Ectodermal cell (in vitro differentiated cells): ENCODE data around the gene EPHB4.

Experiments used
- H3K27ac ChIP-seq: 2 replicates; pipeline ENCODE4 v1.7.0; 2013; ENCODE audit warnings: mild to moderate bottlenecking, low read depth, low read length; ENCODE audit not compliant: insufficient read depth, poor library complexity, severe bottlenecking
- H3K27me3 ChIP-seq: 2 replicates; pipeline ENCODE4 v1.7.0; 2013; ENCODE audit warnings: mild to moderate bottlenecking, low read length; ENCODE audit not compliant: insufficient read depth, control insufficient read depth, poor library complexity, severe bottlenecking
- H3K36me3 ChIP-seq: one replicate; pipeline ENCODE4 v1.7.0; 2013; ENCODE audit warnings: low read length; ENCODE audit not compliant: control insufficient read depth, insufficient read depth
- H3K4me1 ChIP-seq: one replicate; pipeline ENCODE4 v1.7.0; 2013; ENCODE audit warnings: low read length; ENCODE audit not compliant: control insufficient read depth, insufficient read depth
- H3K4me3 ChIP-seq: 2 replicates; pipeline ENCODE4 v1.7.0; 2013; ENCODE audit warnings: low read depth, low read length, control low read depth; ENCODE audit not compliant: insufficient read depth
- H3K9me3 ChIP-seq: 2 replicates; pipeline ENCODE4 v1.7.0; 2013; ENCODE audit warnings: mild to moderate bottlenecking, low read length, moderate library complexity; ENCODE audit not compliant: control insufficient read depth
- WGBS, 2 experiments: methylation state at CpG; one replicate each; pipeline ENCODE4 v1.1.7; 2013; ENCODE audit warnings: missing lambda C conversion rate in 2 of 2; 5-methylcytosine and 5-hydroxymethylcytosine counted together

EPHB4 gene

DNA sequence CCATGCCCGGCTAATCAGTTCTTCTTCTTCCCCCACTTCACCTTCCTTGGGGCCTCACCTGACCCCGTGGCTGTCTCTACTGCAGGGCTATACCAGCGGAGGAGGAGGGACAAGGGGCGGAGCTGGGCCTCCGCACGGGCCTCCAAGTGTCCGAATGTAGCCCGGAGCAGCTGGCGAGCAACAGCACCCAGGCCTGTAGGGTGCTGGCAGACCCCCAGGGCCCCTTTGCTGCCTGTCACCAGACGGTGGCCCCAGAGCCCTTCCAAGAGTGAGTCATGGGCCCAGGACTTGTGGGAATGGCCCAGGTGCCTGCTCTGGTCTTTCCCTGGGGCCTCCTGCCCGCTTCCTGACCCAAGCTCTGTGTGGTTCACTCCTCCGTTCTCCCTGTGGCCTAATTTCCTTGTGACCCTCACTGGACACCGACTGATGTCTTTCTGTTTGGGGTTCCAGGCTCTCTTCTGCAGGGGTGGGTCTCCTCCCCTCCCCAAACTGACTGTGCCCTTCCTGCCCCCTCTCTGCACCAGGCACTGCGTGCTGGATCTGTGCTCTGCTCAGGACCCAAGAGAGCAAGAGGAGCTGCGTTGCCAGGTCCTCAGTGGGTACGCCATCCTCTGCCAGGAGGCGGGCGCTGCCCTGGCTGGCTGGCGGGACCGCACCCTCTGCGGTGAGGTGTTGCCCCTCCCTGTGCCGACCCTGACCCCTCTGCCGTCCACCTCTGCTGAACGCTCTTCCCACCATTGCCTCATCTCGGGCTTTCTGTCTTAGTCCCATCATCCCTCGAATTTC is 35.2 kb downstream of the EPHB4 start:
- Histone ChIP-seq H3K27me3 (no peaks in the 10 kb centered on the region), H3K27ac (no peak overlapping the region), H3K9me3 (no peaks in the 10 kb centered on the region), H3K4me3 (no peak overlapping the region), H3K4me1 (no peaks in the 10 kb centered on the region), H3K36me3 (no peaks in the 10 kb centered on the region)
- 90% methylated on average over 26 of the region's 26 CpGs for WGBS, 2 experiments

GRCh38 chr7:100789055-100789454 is 38.3 kb downstream of the EPHB4 start:
- WGBS, 2 experiments, result 60% methylated on average over 9 of the region's 9 CpGs

DNA sequence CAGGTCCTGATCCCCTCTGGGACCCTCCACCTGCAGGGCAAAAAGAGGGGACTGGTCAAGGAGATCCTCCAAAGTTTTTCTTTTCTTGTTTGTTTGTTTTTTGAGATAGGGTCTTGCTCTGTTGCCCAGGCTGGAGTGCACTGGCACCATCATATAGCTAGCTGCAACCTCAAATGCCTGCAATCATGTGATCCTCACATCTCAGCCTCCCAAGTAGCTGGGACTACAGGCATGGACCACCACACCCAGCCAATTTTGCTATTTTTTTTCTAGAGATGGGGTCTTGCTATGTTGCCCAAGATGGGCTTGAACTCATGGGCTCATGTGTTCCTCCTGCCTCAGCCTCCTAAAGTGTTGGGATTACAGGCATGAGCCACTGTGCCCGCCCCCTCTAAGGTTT is 41.0 kb downstream of the EPHB4 start:
- Histone ChIP-seq H3K27ac (no peak overlapping the region), H3K36me3 (no peaks in the 10 kb centered on the region), H3K4me3 (no peak overlapping the region), H3K4me1 (no peaks in the 10 kb centered on the region), H3K27me3 (no peaks in the 10 kb centered on the region), H3K9me3 (no peaks in the 10 kb centered on the region)
- WGBS, 2 experiments, result 90 to 96% methylated on average over 1 of the region's 1 CpG

More at GRCh38 chr7:100789055-100789454, 38.3 kb downstream of the EPHB4 start:
- H3K9me3 ChIP-seq, result no peaks in the 10 kb centered on the region
- no peak overlapping the region for H3K27ac ChIP-seq
- H3K4me1 ChIP-seq, result no peaks in the 10 kb centered on the region
- no peaks in the 10 kb centered on the region for H3K36me3 ChIP-seq
- no peaks in the 10 kb centered on the region for H3K27me3 ChIP-seq
- no peak overlapping the region for H3K4me3 ChIP-seq

DNA sequence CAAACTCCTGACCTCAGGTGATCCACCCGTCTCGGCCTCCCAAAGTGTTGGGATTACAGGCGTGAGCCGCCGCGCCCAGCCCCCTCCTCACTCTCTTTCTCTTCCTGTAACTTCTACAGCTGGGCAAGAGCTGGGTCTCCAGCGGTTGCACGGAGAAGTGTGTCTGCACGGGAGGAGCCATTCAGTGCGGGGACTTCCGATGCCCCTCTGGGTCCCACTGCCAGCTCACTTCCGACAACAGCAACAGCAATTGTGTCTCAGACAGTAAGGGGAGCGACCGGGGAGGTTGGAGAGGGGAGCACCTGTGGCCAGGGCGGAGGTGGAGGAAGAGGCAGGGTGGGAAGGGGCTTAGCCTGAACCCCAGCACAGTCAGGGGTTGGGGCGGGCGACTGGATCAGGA is 41.4 kb downstream of the EPHB4 start:
- Histone ChIP-seq H3K4me3 (no peak overlapping the region), H3K4me1 (no peaks in the 10 kb centered on the region), H3K9me3 (no peaks in the 10 kb centered on the region), H3K27ac (no peak overlapping the region), H3K36me3 (no peaks in the 10 kb centered on the region), H3K27me3 (no peaks in the 10 kb centered on the region)
- WGBS, 2 experiments, result 52 to 53% methylated on average over 17 of the region's 17 CpGs

GRCh38 chr7:100783804-100784203 is 43.5 kb downstream of the EPHB4 start:
- peaks cover 3% of the 10 kb centered on the region for H3K4me1 ChIP-seq
- H3K36me3 ChIP-seq, result no peaks in the 10 kb centered on the region
- no peak overlapping the region for H3K27ac ChIP-seq
- 88 to 98% methylated on average over 2 of the region's 2 CpGs for WGBS, 2 experiments
- H3K4me3 ChIP-seq, result no peak overlapping the region
- H3K9me3 ChIP-seq, result no peaks in the 10 kb centered on the region
- no peaks in the 10 kb centered on the region for H3K27me3 ChIP-seq

GRCh38 chr7:100781255-100781654 is 46.1 kb downstream of the EPHB4 start:
- peaks cover 3% of the 10 kb centered on the region for H3K4me1 ChIP-seq
- no peaks in the 10 kb centered on the region for H3K27me3 ChIP-seq
- WGBS, 2 experiments, result 76 to 78% methylated on average over 7 of the region's 7 CpGs
- no peak overlapping the region for H3K4me3 ChIP-seq
- no peaks in the 10 kb centered on the region for H3K36me3 ChIP-seq
- H3K27ac ChIP-seq, result no peak overlapping the region
- no peaks in the 10 kb centered on the region for H3K9me3 ChIP-seq

- no peak overlapping the region for H3K27ac ChIP-seq
- H3K27me3 ChIP-seq, result no peaks in the 10 kb centered on the region
- H3K36me3 ChIP-seq, result no peaks in the 10 kb centered on the region
- 83 to 84% methylated on average over 17 of the region's 17 CpGs for WGBS, 2 experiments
- peaks cover 3% of the 10 kb centered on the region for H3K4me1 ChIP-seq
- H3K4me3 ChIP-seq, result no peak overlapping the region
- no peaks in the 10 kb centered on the region for H3K9me3 ChIP-seq
Observed at GRCh38 chr7:100779359-100779758, 48.0 kb downstream of the EPHB4 start.

- 90 to 93% methylated on average over 6 of the region's 6 CpGs for WGBS, 2 experiments
- H3K27ac ChIP-seq, result no peak overlapping the region
- H3K4me1 ChIP-seq, result peaks cover 3% of the 10 kb centered on the region
- no peaks in the 10 kb centered on the region for H3K27me3 ChIP-seq
- no peaks in the 10 kb centered on the region for H3K9me3 ChIP-seq
- H3K36me3 ChIP-seq, result no peaks in the 10 kb centered on the region
- H3K4me3 ChIP-seq, result no peak overlapping the region
Observed at GRCh38 chr7:100778061-100778621, 49.2 kb downstream of the EPHB4 start.

- WGBS, 2 experiments, result 89 to 93% methylated on average over 9 of the region's 9 CpGs
- H3K4me1 ChIP-seq, result no peaks in the 10 kb centered on the region
- H3K27me3 ChIP-seq, result no peaks in the 10 kb centered on the region
- H3K27ac ChIP-seq, result no peak overlapping the region
- no peak overlapping the region for H3K4me3 ChIP-seq
- no peaks in the 10 kb centered on the region for H3K36me3 ChIP-seq
- H3K9me3 ChIP-seq, result no peaks in the 10 kb centered on the region
Observed at GRCh38 chr7:100773491-100773890, 53.8 kb downstream of the EPHB4 start.

DNA sequence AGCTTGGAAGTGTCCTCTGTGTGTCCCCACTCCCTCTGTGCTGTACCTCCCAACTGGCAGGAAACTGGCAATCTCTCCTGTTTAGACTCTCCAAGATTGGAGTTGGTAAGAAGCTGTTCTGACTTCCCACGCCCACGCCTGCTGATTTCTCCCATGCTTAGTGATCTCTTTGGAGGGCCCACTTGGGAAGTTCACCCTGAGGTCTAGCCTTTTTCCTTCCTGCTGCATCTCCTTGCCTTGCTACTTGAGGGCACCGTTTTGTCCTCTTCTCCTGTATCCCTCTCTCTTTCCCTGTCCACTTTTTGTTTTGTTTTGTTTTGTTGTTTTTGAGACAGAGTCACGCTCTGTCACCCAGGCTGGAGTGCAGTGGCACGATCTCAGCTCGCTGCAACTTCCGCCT is 58.5 kb downstream of the EPHB4 start:
- 86 to 92% methylated on average over 7 of the region's 7 CpGs for WGBS, 2 experiments
- H3K4me1 ChIP-seq, result peaks cover under 1% of the 10 kb centered on the region
- no peak overlapping the region for H3K27ac ChIP-seq
- no peak overlapping the region for H3K4me3 ChIP-seq
- H3K36me3 ChIP-seq, result no peaks in the 10 kb centered on the region
- no peaks in the 10 kb centered on the region for H3K9me3 ChIP-seq
- no peaks in the 10 kb centered on the region for H3K27me3 ChIP-seq
